Measurements from ENCODE around the gene LAMA5.

DNA sequence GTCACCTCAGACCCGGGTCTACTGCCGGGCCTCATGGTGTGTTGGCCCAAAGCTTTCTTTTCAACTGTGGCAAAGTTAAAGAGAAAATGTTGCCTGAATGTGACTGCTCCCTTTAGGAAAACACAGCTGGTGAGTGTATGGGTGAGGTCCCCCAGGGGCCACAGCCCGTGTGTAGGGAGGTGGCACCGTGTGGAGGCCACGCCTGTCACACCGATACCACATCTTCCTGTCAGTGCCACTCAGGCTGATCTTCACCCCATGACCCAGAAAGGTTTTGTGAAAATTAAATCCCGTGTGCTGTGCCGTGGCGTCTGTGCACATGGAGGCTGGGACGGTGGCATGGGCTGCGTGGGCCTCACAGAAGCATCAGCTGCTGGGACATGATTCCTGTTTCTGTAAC lies 75.0 kb downstream of the LAMA5 start:
- TF ChIP-seq, protein P1, sequence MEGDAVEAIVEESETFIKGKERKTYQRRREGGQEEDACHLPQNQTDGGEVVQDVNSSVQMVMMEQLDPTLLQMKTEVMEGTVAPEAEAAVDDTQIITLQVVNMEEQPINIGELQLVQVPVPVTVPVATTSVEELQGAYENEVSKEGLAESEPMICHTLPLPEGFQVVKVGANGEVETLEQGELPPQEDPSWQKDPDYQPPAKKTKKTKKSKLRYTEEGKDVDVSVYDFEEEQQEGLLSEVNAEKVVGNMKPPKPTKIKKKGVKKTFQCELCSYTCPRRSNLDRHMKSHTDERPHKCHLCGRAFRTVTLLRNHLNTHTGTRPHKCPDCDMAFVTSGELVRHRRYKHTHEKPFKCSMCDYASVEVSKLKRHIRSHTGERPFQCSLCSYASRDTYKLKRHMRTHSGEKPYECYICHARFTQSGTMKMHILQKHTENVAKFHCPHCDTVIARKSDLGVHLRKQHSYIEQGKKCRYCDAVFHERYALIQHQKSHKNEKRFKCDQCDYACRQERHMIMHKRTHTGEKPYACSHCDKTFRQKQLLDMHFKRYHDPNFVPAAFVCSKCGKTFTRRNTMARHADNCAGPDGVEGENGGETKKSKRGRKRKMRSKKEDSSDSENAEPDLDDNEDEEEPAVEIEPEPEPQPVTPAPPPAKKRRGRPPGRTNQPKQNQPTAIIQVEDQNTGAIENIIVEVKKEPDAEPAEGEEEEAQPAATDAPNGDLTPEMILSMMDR (IDR thresholded peaks at IDR 0.05; ENCODE audit: insufficient read depth, low read length, poor library complexity, severe bottlenecking): no peak
- no peak for TF ChIP-seq EZH2phosphoT487 (conservative IDR thresholded peaks at IDR 0.05; ENCODE audit: low read length)

Measured in SU-DHL-6 (cell line).